Fibroblast of villous mesenchyme (primary cell): ENCODE results near the gene TAF4B. TPM values are rescaled to one million over a fixed set of nuclear protein-coding genes. Genes with fewer than 3 reads are reported as not detected.

Experiments
- DNase-seq: peaks from one replicate; pipeline ENCODE4 v3.0.0-alpha.2; 2010; ENCODE audit warnings: low read depth
- H3K4me3 ChIP-seq: 2 replicates; pipeline ENCODE4 v1.5.1; 2011; ENCODE audit warnings: low read depth, mild to moderate bottlenecking, low read length
- total RNA-seq: library from RNA; depleted of rRNA; stranded (reverse); fragments of >200 nt; gene quantifications from 2 replicates; pipeline ENCODE4 v1.2.3, GENCODE V29; 2012
- TF ChIP-seq, protein P1 (sequence below): IDR thresholded peaks from 2 replicates; pipeline ENCODE4 v1.5.1; 2012; ENCODE audit warnings: low read depth, mild to moderate bottlenecking, low read length; ENCODE audit not compliant: insufficient read depth

TAF4B gene
- total RNA-seq, 1 donor, result 0.86 TPM

DNA sequence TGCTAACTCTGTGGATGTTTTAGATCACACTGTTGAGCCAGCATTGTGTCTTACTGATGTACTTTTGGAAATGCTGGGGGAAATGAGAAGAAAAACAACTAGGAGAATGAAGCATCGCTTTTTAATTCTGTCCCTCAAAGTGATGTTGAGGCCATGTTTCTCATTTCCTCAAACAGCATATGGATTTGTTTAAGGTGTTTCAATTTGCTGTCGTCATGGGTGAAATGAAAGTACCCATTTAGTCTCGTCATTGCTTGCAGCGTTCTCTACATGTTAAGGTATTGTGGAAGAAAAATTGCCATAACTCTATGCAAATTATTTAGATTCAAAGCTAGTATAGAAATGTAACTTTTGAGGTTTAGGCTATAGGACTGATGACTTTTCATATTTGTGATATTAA is 170.8 kb downstream of the TAF4B start:
- TF ChIP-seq, protein P1, sequence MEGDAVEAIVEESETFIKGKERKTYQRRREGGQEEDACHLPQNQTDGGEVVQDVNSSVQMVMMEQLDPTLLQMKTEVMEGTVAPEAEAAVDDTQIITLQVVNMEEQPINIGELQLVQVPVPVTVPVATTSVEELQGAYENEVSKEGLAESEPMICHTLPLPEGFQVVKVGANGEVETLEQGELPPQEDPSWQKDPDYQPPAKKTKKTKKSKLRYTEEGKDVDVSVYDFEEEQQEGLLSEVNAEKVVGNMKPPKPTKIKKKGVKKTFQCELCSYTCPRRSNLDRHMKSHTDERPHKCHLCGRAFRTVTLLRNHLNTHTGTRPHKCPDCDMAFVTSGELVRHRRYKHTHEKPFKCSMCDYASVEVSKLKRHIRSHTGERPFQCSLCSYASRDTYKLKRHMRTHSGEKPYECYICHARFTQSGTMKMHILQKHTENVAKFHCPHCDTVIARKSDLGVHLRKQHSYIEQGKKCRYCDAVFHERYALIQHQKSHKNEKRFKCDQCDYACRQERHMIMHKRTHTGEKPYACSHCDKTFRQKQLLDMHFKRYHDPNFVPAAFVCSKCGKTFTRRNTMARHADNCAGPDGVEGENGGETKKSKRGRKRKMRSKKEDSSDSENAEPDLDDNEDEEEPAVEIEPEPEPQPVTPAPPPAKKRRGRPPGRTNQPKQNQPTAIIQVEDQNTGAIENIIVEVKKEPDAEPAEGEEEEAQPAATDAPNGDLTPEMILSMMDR, result no peak
- no peak overlapping the region for H3K4me3 ChIP-seq
- DNase-seq, result no peak

DNA sequence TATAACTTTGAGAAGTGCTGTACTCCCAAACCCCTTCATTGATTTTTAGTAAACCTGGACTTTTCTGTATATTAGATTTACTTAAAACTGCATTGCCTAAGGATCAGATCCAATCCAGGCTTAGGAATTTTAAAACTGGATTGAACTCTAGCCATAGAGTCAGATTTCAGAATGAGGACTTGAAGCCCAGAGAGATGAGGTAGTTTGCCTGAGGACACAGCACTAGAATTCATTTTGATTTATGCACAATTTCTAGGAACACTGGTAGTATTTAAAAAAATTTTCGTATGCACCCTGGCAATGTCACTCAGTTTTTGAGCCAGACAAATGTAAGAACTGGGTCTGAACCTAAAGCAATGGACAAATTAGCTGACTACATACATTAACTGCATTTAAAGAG is 177.2 kb downstream of the TAF4B start:
- TF ChIP-seq, protein P1, result no peak
- H3K4me3 ChIP-seq, result no peak overlapping the region
- no peak for DNase-seq

DNA sequence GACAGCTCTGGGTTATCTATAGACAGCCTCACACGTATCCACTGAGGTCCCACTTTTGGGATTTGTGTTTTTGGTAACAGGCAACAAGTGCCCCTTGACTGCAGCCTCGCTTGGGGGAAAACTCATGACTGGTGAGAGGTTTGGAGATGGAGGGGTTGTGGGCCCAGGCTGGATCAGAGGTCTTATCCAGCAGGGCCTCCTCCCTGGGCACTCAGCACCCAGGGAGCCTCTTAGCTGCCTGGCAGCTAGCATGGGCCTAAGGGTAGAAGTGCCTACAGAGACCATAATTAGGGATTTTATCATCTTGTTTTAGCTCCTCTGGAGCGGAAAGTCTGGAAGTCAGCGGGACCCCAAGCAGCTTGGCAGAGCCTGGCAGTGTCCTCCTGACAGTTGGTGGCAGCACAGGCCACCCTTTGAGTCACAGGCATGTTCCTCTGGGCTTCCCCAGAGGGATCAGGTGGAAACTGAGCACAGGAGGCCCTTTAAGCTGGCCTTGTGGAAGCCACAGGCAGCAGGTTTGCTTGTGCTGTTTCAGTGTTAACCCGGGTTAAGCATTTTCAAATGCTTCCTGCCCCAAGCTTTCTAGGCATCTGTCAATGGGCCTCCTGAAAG is 179.1 kb downstream of the TAF4B start:
- DNase-seq, result peak; percentile 33
- no peak overlapping the region for H3K4me3 ChIP-seq
- TF ChIP-seq, protein P1, result peak; percentile 54

DNA sequence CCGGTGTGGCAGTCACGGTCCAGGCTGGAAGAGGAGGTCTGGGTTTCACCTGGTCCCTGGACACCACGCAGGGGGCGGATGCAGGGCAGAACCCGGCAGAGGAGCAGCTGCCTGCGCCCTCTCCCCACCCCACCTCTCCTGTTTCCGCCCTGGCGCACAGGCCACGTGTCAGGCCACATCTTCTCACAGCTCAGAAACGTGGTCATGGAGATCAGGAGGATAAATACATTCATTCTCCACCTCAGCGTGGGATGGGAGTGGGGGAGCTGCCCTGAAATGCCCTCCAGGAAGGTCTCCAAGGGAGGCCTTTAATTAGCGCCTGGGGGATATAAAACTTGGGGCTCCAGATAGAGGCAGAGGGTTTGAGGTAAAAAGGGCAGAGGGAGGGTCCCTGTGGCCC is 180.1 kb downstream of the TAF4B start:
- TF ChIP-seq, protein P1, result no peak
- DNase-seq, result no peak
- no peak overlapping the region for H3K4me3 ChIP-seq

DNA sequence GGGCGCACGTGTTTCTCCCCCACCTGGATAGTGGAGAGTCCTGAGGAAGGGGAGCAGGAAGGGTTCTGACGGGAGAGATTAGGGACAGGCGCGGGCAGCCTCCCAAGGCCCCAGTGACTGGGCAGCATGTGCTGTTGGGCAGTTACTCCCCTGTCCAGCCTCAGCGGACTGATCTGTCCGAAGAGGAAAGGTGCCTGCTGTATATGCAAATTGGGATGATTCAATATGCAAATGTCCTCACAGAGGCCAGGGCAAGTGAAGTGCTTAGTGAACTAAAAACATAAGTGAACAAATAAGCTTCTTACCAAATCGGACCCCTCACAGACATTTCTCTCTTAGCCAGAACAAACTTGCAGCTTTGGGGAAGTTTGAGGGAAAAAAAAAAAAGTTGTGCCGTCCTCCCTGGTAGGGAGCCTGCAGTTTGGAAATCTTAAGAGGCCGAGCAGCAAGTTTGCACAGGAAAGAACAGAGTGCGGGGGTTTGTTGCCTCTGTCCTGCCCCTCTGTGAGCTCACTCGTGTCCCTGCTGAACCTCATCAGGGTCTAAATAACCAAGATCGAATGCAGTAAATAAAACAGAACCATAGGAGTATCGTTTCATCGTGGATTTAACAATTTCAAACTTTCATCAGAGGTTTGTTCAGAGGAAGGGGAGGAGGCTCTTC is 180.7 kb downstream of the TAF4B start:
- DNase-seq, result no peak

DNA sequence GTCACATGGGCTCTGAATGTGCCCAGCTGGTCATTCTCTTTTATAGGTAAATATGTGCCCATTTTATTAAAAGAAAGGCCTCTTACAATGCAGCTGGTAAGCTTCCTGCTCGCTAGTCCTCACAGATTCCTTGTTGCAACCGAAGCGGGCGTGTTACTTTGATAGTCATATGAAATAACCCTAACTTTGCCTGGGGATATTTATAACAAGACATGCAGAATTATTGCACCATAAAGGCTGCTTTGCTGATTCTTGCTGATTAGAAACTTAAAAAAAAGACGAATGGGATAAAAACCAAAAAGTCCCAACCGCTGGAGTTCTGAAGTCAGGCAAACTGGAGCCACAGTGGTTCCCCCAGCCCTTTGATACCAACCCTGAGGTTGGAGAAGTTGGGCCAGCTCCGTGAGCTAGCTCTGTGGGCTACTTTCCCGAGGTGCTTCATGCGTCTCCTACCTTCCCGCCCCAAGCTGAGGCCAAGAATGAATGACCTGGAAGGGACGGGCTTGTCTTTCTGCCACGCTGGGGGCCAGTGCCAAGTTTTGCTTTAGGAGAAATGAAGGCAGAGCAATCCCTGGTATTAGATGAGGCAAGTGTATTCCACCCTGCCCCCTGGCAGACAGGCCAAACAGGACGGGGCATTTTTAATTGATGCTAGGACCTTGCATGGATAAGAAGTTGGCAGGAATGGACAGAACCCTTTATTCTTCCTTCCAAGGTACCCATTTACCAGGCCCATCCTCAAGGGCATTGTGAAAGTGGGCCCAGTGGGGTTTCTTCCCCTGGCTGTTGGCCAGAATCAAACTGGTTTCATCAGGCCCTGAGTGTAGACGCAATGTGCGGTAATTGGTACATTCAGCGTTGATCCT is 181.7 kb downstream of the TAF4B start:
- DNase-seq, result peak; percentile 49
- TF ChIP-seq, protein P1, result no peak
- H3K4me3 ChIP-seq, result no peak overlapping the region

More for the DNA sequence above, 180.7 kb downstream of the TAF4B start:
- no peak overlapping the region for H3K4me3 ChIP-seq
- TF ChIP-seq, protein P1, result no peak
